PC-9 (cell line): ENCODE results near the gene PITPNM2.

Experiments
- EZH2 ChIP-seq: fragments of 200-600 bp; sonication (generic); IDR thresholded peaks from 2 replicates; pipeline ENCODE4 v1.8.0; 2017; ENCODE audit warnings: antibody characterized with exemption, low read depth
- TF ChIP-seq, protein P1 (sequence below): fragments of 200-600 bp; sonication (generic); conservative IDR thresholded peaks from 2 replicates; pipeline ENCODE4 v1.6.1; 2017; ENCODE audit warnings: mixed run types, antibody characterized with exemption, mild to moderate bottlenecking, moderate library complexity

DNA sequence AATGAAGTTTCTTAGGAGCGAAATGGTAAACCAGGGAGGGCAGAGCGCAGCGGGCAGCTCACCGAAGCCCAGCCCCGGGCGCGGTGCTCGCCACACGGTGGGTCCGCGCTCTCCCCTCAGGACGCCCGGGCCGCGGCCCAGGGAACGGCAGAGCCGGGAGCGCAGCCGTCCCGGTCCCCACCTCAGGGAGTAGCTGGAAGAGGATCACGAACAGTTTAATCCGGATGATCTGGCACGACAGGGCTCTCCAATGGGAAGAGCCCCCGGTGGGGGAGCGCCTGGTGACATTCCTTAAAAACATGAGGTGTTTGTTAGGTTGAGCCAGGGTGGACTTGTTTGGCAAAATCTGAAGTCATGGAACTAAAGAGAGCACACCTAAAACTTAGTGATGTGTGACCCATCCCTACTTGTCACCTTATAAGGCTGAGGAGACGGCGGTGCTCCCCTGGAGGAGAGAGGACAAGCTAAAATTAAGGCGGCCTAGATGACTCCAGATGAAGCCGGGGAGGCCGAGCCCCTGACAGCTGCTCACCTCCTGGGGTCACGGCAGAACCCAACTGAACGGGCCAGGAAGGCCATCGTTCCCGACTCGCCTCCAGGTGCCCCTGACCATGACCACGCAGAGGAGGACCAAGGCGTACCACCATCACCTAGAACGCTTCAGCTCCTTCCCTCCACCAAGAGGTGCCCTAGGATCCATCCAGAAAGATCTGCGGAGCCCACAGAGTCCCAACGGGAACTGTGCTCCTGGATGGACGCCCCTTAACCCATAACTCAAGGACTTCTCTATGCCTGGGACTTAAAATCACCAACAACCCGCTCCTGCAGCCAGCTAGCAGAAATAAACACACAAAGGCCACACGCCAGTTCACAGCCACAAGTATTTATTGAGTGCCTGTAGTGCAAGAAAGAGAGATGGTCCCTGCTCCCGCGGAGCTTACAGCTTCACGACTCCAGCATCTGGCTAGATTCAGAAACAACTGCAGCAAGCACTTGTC is 866 bp upstream of the PITPNM2 start:
- TF ChIP-seq, protein P1, sequence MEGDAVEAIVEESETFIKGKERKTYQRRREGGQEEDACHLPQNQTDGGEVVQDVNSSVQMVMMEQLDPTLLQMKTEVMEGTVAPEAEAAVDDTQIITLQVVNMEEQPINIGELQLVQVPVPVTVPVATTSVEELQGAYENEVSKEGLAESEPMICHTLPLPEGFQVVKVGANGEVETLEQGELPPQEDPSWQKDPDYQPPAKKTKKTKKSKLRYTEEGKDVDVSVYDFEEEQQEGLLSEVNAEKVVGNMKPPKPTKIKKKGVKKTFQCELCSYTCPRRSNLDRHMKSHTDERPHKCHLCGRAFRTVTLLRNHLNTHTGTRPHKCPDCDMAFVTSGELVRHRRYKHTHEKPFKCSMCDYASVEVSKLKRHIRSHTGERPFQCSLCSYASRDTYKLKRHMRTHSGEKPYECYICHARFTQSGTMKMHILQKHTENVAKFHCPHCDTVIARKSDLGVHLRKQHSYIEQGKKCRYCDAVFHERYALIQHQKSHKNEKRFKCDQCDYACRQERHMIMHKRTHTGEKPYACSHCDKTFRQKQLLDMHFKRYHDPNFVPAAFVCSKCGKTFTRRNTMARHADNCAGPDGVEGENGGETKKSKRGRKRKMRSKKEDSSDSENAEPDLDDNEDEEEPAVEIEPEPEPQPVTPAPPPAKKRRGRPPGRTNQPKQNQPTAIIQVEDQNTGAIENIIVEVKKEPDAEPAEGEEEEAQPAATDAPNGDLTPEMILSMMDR = no peak; the same call in 1 of the 2 replicates
- no peak for TF ChIP-seq EZH2
